ENCODE results near the gene RFFL. TPM values are rescaled to one million over a fixed set of nuclear protein-coding genes. Genes with fewer than 3 reads are reported as not detected.

RFFL gene
- total RNA-seq, 1 experiment from 2014 or later = 40.3 TPM

GRCh38 chr17:35021520-35022380 lies 41.8 kb downstream of the RFFL start:
- no peak overlapping the region for H3K4me3 ChIP-seq (replicated peaks in 1 of 2; ENCODE audit: low read depth in 1 of 2, low read length in 2 of 2)
- H3K9me3 ChIP-seq (ENCODE audit: control insufficient read depth in 1 of 2, insufficient read depth in 1 of 2, low read depth in 1 of 2, low read length in 2 of 2) = no peaks in the 10 kb centered on the region
- peaks cover 0 to 11% of the 10 kb centered on the region in 2 experiments; a peak in 1 of 4 replicates for H3K36me3 ChIP-seq (ENCODE audit: control insufficient read depth in 1 of 2, insufficient read depth in 2 of 2, low read length in 2 of 2)
- no peaks in the 10 kb centered on the region for H3K79me2 ChIP-seq (ENCODE audit: insufficient read depth, low read length)
- ATAC-seq (no peak), DNase-seq (ENCODE audit: low read depth, low spot score) (no peak)
- BruUV-seq (replicated peaks) = no TSS peak
- H2AFZ ChIP-seq (ENCODE audit: low read depth, low read length, poor library complexity, severe bottlenecking) = no peak overlapping the region
- POLR2A ChIA-PET = no interaction called here
- no peaks in the 10 kb centered on the region for H4K20me1 ChIP-seq (ENCODE audit: insufficient read depth)
- no peak overlapping the region for H3K27ac ChIP-seq (ENCODE audit: low read depth, low read length)
- H3K9me2 ChIP-seq (ENCODE audit: insufficient read depth) = no peaks in the 10 kb centered on the region
- H3K27me3 ChIP-seq (ENCODE audit: insufficient read depth, low read length) = no peaks in the 10 kb centered on the region
- CTCF ChIA-PET = no interaction called here
- TF ChIP-seq EZH2 (IDR thresholded peaks at IDR 0.05) = no peak
- TF ChIP-seq MAX (IDR thresholded peaks at IDR 0.05) = no peak
- no peak for TF ChIP-seq REST (IDR thresholded peaks at IDR 0.05; ENCODE audit: low read depth)
- TF ChIP-seq CBX3 (IDR thresholded peaks at IDR 0.05; ENCODE audit: low read depth) = no peak
- TF ChIP-seq EZH2phosphoT487 (IDR thresholded peaks at IDR 0.05; ENCODE audit: borderline replicate concordance) = no peak
- TF ChIP-seq ZFX (IDR thresholded peaks at IDR 0.05) = no peak
- no peak for TF ChIP-seq CTCF (IDR thresholded peaks at IDR 0.05 in 2 of 3, conservative IDR thresholded peaks at IDR 0.05 in 1 of 3; ENCODE audit: borderline replicate concordance in 1 of 3, insufficient read depth in 1 of 3, low read depth in 2 of 3, low read length in 2 of 3)
- no peak for TF ChIP-seq YY1 (IDR thresholded peaks at IDR 0.05; ENCODE audit: extremely low read depth, insufficient replicate concordance, low read depth, low read length)
- TF ChIP-seq POLR2A (IDR thresholded peaks at IDR 0.05; ENCODE audit: borderline replicate concordance, extremely low read depth, insufficient read depth, insufficient read length) = no peak
- no peak for TF ChIP-seq CEBPB (IDR thresholded peaks at IDR 0.05; ENCODE audit: low read depth)
- no peak for TF ChIP-seq ZNF274 (IDR thresholded peaks at IDR 0.05; ENCODE audit: low read depth, low read length)
- no peak for TF ChIP-seq TCF7L2 (IDR thresholded peaks at IDR 0.05; ENCODE audit: borderline replicate concordance, extremely low read depth, insufficient read depth, insufficient read length)
- TF ChIP-seq EGR1 (IDR thresholded peaks at IDR 0.05; ENCODE audit: low read depth) = no peak
- no peak for TF ChIP-seq RAD21 (IDR thresholded peaks at IDR 0.05; ENCODE audit: low read depth)
- TF ChIP-seq JUND (IDR thresholded peaks at IDR 0.05) = no peak
- TF ChIP-seq FOSL1 (IDR thresholded peaks at IDR 0.05; ENCODE audit: low read depth) = no peak
- intact Hi-C loops (cut with micrococcal nuclease) = no loop called here
- no peak overlapping the region for H3K4me2 ChIP-seq (ENCODE audit: low read length)
- no peaks in the 10 kb centered on the region for H3K4me1 ChIP-seq (ENCODE audit: control insufficient read depth in 1 of 2, insufficient read depth in 2 of 2, low read length in 2 of 2)
- RAD21 ChIA-PET (ENCODE audit: low non-redundant PET in 1 of 2, low total read pairs in 2 of 2, uncharacterized antibody in 2 of 2, unreplicated experiment in 2 of 2) = no interaction called here
- H3K9ac ChIP-seq (ENCODE audit: low read length) = no peak overlapping the region

All from HCT116 (cell line).